GM23338 (cell line): ENCODE measurements around the gene TENM4. TPM values are rescaled to one million over a fixed set of nuclear protein-coding genes. Genes with fewer than 3 reads are reported as not detected.

Source experiments
- ATAC-seq: fragments of 200-7000 bp; cut with Tn5 transposase; 3 replicates; pipeline ENCODE4 v1.9.1; 2020
- DNase-seq: peaks from one replicate; pipeline ENCODE4 v3.0.0-alpha.2; 2015; ENCODE audit warnings: low spot score
- H2AFZ ChIP-seq: fragments of 200-600 bp; sonication (generic); 2 replicates; pipeline ENCODE4 v1.8.0; 2016; ENCODE audit warnings: antibody characterized with exemption, mild to moderate bottlenecking, moderate library complexity
- H3F3A ChIP-seq: fragments of 200-600 bp; sonication (generic); replicated peaks from 2 replicates; pipeline ENCODE4 v1.8.0; 2017; ENCODE audit warnings: antibody characterized with exemption, mixed run types, low read depth
- H3K27ac ChIP-seq: fragments of 200-600 bp; sonication (generic); 2 replicates; pipeline ENCODE4 v1.6.1; 2016; ENCODE audit warnings: low read depth
- H3K27me3 ChIP-seq: fragments of 200-600 bp; sonication (generic); 2 replicates; pipeline ENCODE4 v1.8.0; 2016; ENCODE audit warnings: mild to moderate bottlenecking, mixed run types, moderate library complexity; ENCODE audit not compliant: insufficient read depth
- H3K36me3 ChIP-seq: fragments of 200-600 bp; sonication (generic); 2 replicates; pipeline ENCODE4 v1.8.0; 2016; ENCODE audit warnings: mild to moderate bottlenecking; ENCODE audit not compliant: insufficient read depth
- H3K4me1 ChIP-seq: fragments of 200-600 bp; sonication (generic); 2 replicates; pipeline ENCODE4 v1.8.0; 2016; ENCODE audit warnings: mild to moderate bottlenecking, moderate library complexity; ENCODE audit not compliant: insufficient read depth
- H3K4me2 ChIP-seq: fragments of 200-600 bp; sonication (generic); 2 replicates; pipeline ENCODE4 v1.7.1; 2017; ENCODE audit warnings: mixed run types
- H3K4me3 ChIP-seq: fragments of 200-600 bp; sonication (generic); 2 replicates; pipeline ENCODE4 v1.6.1; 2016; ENCODE audit warnings: mixed run types
- H3K79me2 ChIP-seq: fragments of 200-600 bp; sonication (generic); replicated peaks from 2 replicates; pipeline ENCODE4 v1.8.0; 2017; ENCODE audit warnings: mild to moderate bottlenecking; ENCODE audit not compliant: insufficient read depth
- H3K9me2 ChIP-seq: fragments of 200-600 bp; sonication (generic); 2 replicates; pipeline ENCODE4 v1.8.0; 2017; ENCODE audit not compliant: insufficient read depth
- H4K20me1 ChIP-seq: fragments of 200-600 bp; sonication (generic); replicated peaks from 2 replicates; pipeline ENCODE4 v1.8.0; 2017; ENCODE audit warnings: mild to moderate bottlenecking; ENCODE audit not compliant: insufficient read depth
- H3K27ac Mint-ChIP-seq: 2 replicates; pipeline ENCODE4 v1.8.0; 2020; ENCODE audit warnings: inconsistent platforms, mild to moderate bottlenecking, moderate library complexity, mixed read lengths
- H3K27me3 Mint-ChIP-seq: 3 replicates; pipeline ENCODE4 v1.8.0; 2022; ENCODE audit warnings: low read depth, mild to moderate bottlenecking, moderate library complexity, mixed read lengths, inconsistent platforms; ENCODE audit not compliant: insufficient read depth, poor library complexity
- H3K36me3 Mint-ChIP-seq: 3 replicates; pipeline ENCODE4 v1.8.0; 2021; ENCODE audit warnings: low read depth, mild to moderate bottlenecking, inconsistent platforms, moderate library complexity, mixed read lengths
- H3K4me1 Mint-ChIP-seq: 3 replicates; pipeline ENCODE4 v1.8.0; 2020; ENCODE audit warnings: mild to moderate bottlenecking, inconsistent platforms, mixed read lengths
- H3K4me3 Mint-ChIP-seq: 3 replicates; pipeline ENCODE4 v1.8.0; 2021; ENCODE audit warnings: moderate library complexity, mild to moderate bottlenecking, inconsistent platforms, mixed read lengths
- H3K9me3 Mint-ChIP-seq: 3 replicates; pipeline ENCODE4 v1.8.0; 2020; ENCODE audit warnings: moderate library complexity, mild to moderate bottlenecking, inconsistent platforms, mixed read lengths
- CREB1 ChIP-seq: fragments of 250-450 bp; sonication (Bioruptor Pico); IDR thresholded peaks from 2 replicates; pipeline ENCODE4 v1.5.0; 2020; ENCODE audit warnings: low read depth, mild to moderate bottlenecking, moderate library complexity
- CTCF ChIP-seq, 2 experiments: fragments of 200-600 bp in 1 of 2; sonication (generic) in 1 of 2; conservative IDR thresholded peaks; 2 replicates each; pipeline versions ENCODE4 v1.5.1 to v1.6.1; 2016 to 2017; ENCODE audit warnings: antibody characterized with exemption in 2 of 2, low read depth in 2 of 2, mild to moderate bottlenecking in 2 of 2, moderate library complexity in 1 of 2
- NANOG ChIP-seq: IDR thresholded peaks from 2 replicates; pipeline ENCODE4 v1.6.1; 2016; ENCODE audit warnings: antibody characterized with exemption, borderline replicate concordance
- REST ChIP-seq: IDR thresholded peaks from one replicate; pipeline ENCODE4 v1.6.1; 2018; ENCODE audit warnings: antibody characterized with exemption; ENCODE audit not compliant: unreplicated experiment
- STAT1 ChIP-seq: IDR thresholded peaks from one replicate; pipeline ENCODE4 v1.6.1; 2016; ENCODE audit warnings: antibody characterized with exemption; ENCODE audit not compliant: unreplicated experiment
- polyA plus RNA-seq: library from polyadenylated mRNA; unstranded; fragments of >200 nt; fragmentation: Nextera tagmentation; extraction: Ambion mirVana; gene quantifications from 2 replicates; pipeline ENCODE4 v1.2.1, GENCODE V29; 2016
- total RNA-seq: library from RNA; depleted of rRNA; stranded (reverse); fragments of >200 nt; shearing (Covaris generic); gene quantifications from 2 replicates; pipeline ENCODE4 v1.2.3, GENCODE V29; 2014

Gene TENM4
- total and polyA plus RNA-seq, 2 experiments from 2014 or later, result 7.3 TPM

- H3K9me2 ChIP-seq, result peaks cover 6% of the 10 kb centered on the region
- no peaks in the 10 kb centered on the region for H3K9me3 Mint-ChIP-seq
- H2AFZ ChIP-seq, result no peak overlapping the region
- H3F3A ChIP-seq, result no peaks in the 10 kb centered on the region
- no peaks in the 10 kb centered on the region for H3K36me3 Mint-ChIP-seq
- DNase-seq, result no peak
- H3K4me2 ChIP-seq, result no peak overlapping the region
- H3K27ac ChIP-seq, result no peak overlapping the region
- no peaks in the 10 kb centered on the region for H4K20me1 ChIP-seq
- H3K4me3 ChIP-seq, result no peak overlapping the region
- TF ChIP-seq NANOG (no peak), REST (no peak)
- ATAC-seq, result no peak
- no peaks in the 10 kb centered on the region for H3K36me3 ChIP-seq
- H3K4me1 Mint-ChIP-seq, result peaks cover 5% of the 10 kb centered on the region
- no peak overlapping the region for H3K4me3 Mint-ChIP-seq
- no peaks in the 10 kb centered on the region for H3K79me2 ChIP-seq
- no peaks in the 10 kb centered on the region for H3K27me3 ChIP-seq
- H3K4me1 ChIP-seq, result no peaks in the 10 kb centered on the region
- peaks cover 6% of the 10 kb centered on the region for H3K27me3 Mint-ChIP-seq
- no peak overlapping the region for H3K27ac Mint-ChIP-seq
Measured at GRCh38 chr11:78742430-78742829, 698.4 kb downstream of the TENM4 start.

- Histone ChIP-seq H3K79me2 (no peaks in the 10 kb centered on the region), H3F3A (no peaks in the 10 kb centered on the region), H3K36me3 (no peaks in the 10 kb centered on the region), H3K4me2 (no peak overlapping the region), H3K4me1 (no peaks in the 10 kb centered on the region), H3K9me2 (peaks cover 6% of the 10 kb centered on the region), H3K4me3 (no peak overlapping the region), H2AFZ (no peak overlapping the region), H3K27me3 (no peaks in the 10 kb centered on the region), H4K20me1 (no peaks in the 10 kb centered on the region), H3K27ac (no peak overlapping the region)
- peaks cover 5% of the 10 kb centered on the region for H3K4me1 Mint-ChIP-seq
- no peak for ATAC-seq
- no peak for DNase-seq
- peaks cover 6% of the 10 kb centered on the region for H3K27me3 Mint-ChIP-seq
- H3K9me3 Mint-ChIP-seq, result no peaks in the 10 kb centered on the region
- H3K27ac Mint-ChIP-seq, result no peak overlapping the region
- TF ChIP-seq CREB1 (CRISPR knock-in tag), result no peak
- H3K4me3 Mint-ChIP-seq, result no peak overlapping the region
- no peaks in the 10 kb centered on the region for H3K36me3 Mint-ChIP-seq
Measured at GRCh38 chr11:78741741-78742140, 699.1 kb downstream of the TENM4 start.

GRCh38 chr11:78740199-78741071 lies 700.4 kb downstream of the TENM4 start:
- H3K36me3 Mint-ChIP-seq, result no peaks in the 10 kb centered on the region
- no peaks in the 10 kb centered on the region for H4K20me1 ChIP-seq
- no peaks in the 10 kb centered on the region for H3K9me3 Mint-ChIP-seq
- no peaks in the 10 kb centered on the region for H3K4me1 ChIP-seq
- H3K27ac Mint-ChIP-seq, result no peak overlapping the region
- no peak overlapping the region for H3K4me2 ChIP-seq
- no peak overlapping the region for H2AFZ ChIP-seq
- no peaks in the 10 kb centered on the region for H3K79me2 ChIP-seq
- peaks cover 5% of the 10 kb centered on the region for H3K4me1 Mint-ChIP-seq
- H3K27ac ChIP-seq, result no peak overlapping the region
- H3K9me2 ChIP-seq, result peaks cover 6% of the 10 kb centered on the region
- no peaks in the 10 kb centered on the region for H3F3A ChIP-seq
- H3K27me3 Mint-ChIP-seq, result peaks cover 5% of the 10 kb centered on the region
- no peak for TF ChIP-seq REST
- TF ChIP-seq CTCF (conservative IDR thresholded peaks at IDR 0.05; ENCODE audit: low read depth in 2 of 2), result no peak
- no peak for TF ChIP-seq STAT1
- no peak for TF ChIP-seq NANOG
- ATAC-seq (no peak), DNase-seq (no peak)
- no peaks in the 10 kb centered on the region for H3K27me3 ChIP-seq
- no peak overlapping the region for H3K4me3 Mint-ChIP-seq
- no peak overlapping the region for H3K4me3 ChIP-seq
- no peaks in the 10 kb centered on the region for H3K36me3 ChIP-seq
